Adrenal gland (tissue), 12 donors: ENCODE measurements around the gene COL4A1. TPM values are rescaled to one million over a fixed set of nuclear protein-coding genes. Genes with fewer than 3 reads are reported as not detected.

Source experiments
- DNase-seq, 7 donors: peaks; one replicate each; pipeline ENCODE4 v3.0.0-alpha.2; 2019 to 2020
- H3K27ac ChIP-seq, 5 donors: fragments of 200-600 bp; sonication (generic) in 4 of 5; 1 replicate in 3 of 5; 2 replicates in 2 of 5; pipeline versions ENCODE4 v1.5.1 to v1.8.0; 2016 to 2020; ENCODE audit warnings: mild to moderate bottlenecking in 1 of 5
- H3K27me3 ChIP-seq: fragments of 200-600 bp; 2 replicates; pipeline ENCODE4 v1.8.0; 2021
- H3K36me3 ChIP-seq, 2 donors: fragments of 200-600 bp; replicated peaks in 1 of 2; 1 replicate in 1 of 2; 2 replicates in 1 of 2; pipeline versions ENCODE4 v1.5.1 to v1.8.0; 2018 to 2022
- H3K4me1 ChIP-seq, 2 donors: fragments of 200-600 bp; replicated peaks in 1 of 2; 1 replicate in 1 of 2; 2 replicates in 1 of 2; pipeline versions ENCODE4 v1.5.1 to v1.8.0; 2018 to 2021
- H3K4me3 ChIP-seq, 4 donors: fragments of 200-600 bp; sonication (generic) in 3 of 4; one replicate each; pipeline ENCODE4 v1.5.1; 2016 to 2018
- H3K9me3 ChIP-seq, 3 donors: fragments of 200-600 bp; sonication (generic) in 1 of 3; replicated peaks in 1 of 3; 1 replicate in 2 of 3; 2 replicates in 1 of 3; pipeline versions ENCODE4 v1.5.1 to v1.8.0; 2016 to 2021
- POLR2A ChIP-seq, 2 donors: fragments of 450-650 bp; IDR thresholded peaks; one replicate each; pipeline ENCODE4 v1.6.1; 2017; ENCODE audit warnings: antibody characterized with exemption in 2 of 2, mild to moderate bottlenecking in 2 of 2, moderate library complexity in 1 of 2
- WGBS, 4 donors: extraction: QIAGEN DNeasy Blood & Tissue Kit in 2 of 4; methylation state at CpG; one replicate each; pipeline versions ENCODE4 v1.1.5 to v1.1.7; 2013 to 2017; 5-methylcytosine and 5-hydroxymethylcytosine counted together
- intact Hi-C, 2 donors: fragments of 100-400 bp; cut with DNase I; formaldehyde crosslinking; loops; one replicate each; pipeline versions ENCODE4 v1.14.1 to v1.15.0; 2022 to 2023
- polyA plus RNA-seq, 3 donors: library from polyadenylated mRNA; stranded (reverse); fragments of 200-250 nt in 2 of 3; fragments of 350-450 nt in 1 of 3; fragmentation: Illumina TruSeq in 1 of 3; extraction: RNeasy Lipid Tissue Mini Kit (QIAGEN cat#74804) in 1 of 3; gene quantifications; one replicate each; pipeline ENCODE4 v1.2.3, GENCODE V29; 2013 to 2014
- total RNA-seq, 9 donors: library from RNA; depleted of rRNA in 4 of 9; stranded (reverse); fragments of >200 nt in 4 of 9; fragments of 120-200 nt in 1 of 9; fragmentation: NEBNext Ultra II Directional in 1 of 9; extraction: Animal tissue kit (Norgen Biotek cat#: 25700) in 1 of 9; gene quantifications; one replicate each; pipeline versions ENCODE4 v1.1.0 to v1.2.4, GENCODE V29; 2013 to 2023
- TF ChIP-seq, protein P1 (sequence below), 6 experiments: fragments of 450-650 bp in 4 of 6; fragments of 200-600 bp in 2 of 6; sonication (generic) in 1 of 6; IDR thresholded peaks; 1 replicate in 5 of 6; 2 replicates in 1 of 6; pipeline versions ENCODE4 v1.5.1 to v1.8.0; 2016 to 2021; ENCODE audit warnings: antibody characterized with exemption in 6 of 6, mild to moderate bottlenecking in 2 of 6, moderate library complexity in 1 of 6
- donor health status: healthy with polysubstance abuse.
- donor health status: Bipolar disorder and iron deficiency.
- donor health status: DM: yes; HTN: yes; CAD: no.
- donor health status: DM: no; HTN: no; CAD: no.
- donor health status: DM: no; HTN: no; CAD: no.
- donor health status: DM: yes; HTN: yes; CAD: no.

The COL4A1 gene
- total and polyA plus RNA-seq, 12 donors: 62.4 to 364 (median 183) TPM

DNA sequence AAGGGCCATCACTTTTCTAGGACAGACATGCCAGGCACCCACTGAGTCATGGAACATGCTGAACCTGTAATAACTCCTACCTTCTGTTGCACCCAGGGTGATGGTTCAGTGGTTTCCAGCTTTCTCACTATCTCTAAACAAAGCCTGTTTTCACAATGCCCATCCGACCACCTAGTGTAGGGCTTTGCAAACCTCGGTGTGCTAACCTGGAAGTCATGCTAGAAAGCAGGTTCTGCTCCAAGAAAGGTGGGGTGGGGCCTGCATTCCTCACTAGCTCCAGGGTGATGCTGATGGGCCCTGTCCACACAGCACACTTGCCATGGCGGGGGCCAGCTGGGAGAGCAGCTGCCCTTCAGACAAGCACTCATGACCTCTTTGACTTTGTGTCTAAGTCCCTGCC is 43.6 kb upstream of the COL4A1 start:
- no peak overlapping the region for H3K27ac ChIP-seq
- intact Hi-C loops: no loop called here

DNA sequence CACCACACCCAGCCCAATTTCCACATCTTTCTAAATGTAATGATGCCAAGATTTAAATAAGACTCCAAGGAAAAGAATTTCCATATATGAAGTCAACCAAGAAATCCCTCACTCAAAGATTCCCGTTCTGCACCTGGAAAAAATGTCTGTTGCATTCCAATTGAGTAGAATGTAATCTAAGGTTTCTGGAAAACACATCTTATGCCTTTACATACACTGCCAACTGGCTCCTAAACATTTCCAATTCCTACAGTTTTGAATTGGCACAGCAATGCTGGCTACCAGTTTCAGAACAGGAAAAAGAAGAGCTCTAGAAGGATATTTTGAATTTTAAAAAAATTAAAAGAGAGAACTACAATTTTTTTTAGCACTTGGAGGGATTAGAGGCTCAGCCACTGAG is 43.1 kb upstream of the COL4A1 start:
- H3K4me1 ChIP-seq: peaks cover 0 to 23% of the 10 kb centered on the region in 2 donors

More for the DNA sequence above, 43.6 kb upstream of the COL4A1 start:
- Histone ChIP-seq H3K9me3 (no peaks in the 10 kb centered on the region), H3K4me1 (peaks cover 0 to 23% of the 10 kb centered on the region in 2 donors), H3K36me3 (no peaks in the 10 kb centered on the region), H3K27me3 (no peaks in the 10 kb centered on the region), H3K4me3 (no peak overlapping the region)
- TF ChIP-seq, protein P1, sequence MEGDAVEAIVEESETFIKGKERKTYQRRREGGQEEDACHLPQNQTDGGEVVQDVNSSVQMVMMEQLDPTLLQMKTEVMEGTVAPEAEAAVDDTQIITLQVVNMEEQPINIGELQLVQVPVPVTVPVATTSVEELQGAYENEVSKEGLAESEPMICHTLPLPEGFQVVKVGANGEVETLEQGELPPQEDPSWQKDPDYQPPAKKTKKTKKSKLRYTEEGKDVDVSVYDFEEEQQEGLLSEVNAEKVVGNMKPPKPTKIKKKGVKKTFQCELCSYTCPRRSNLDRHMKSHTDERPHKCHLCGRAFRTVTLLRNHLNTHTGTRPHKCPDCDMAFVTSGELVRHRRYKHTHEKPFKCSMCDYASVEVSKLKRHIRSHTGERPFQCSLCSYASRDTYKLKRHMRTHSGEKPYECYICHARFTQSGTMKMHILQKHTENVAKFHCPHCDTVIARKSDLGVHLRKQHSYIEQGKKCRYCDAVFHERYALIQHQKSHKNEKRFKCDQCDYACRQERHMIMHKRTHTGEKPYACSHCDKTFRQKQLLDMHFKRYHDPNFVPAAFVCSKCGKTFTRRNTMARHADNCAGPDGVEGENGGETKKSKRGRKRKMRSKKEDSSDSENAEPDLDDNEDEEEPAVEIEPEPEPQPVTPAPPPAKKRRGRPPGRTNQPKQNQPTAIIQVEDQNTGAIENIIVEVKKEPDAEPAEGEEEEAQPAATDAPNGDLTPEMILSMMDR (IDR thresholded peaks at IDR 0.05): no peak
- no peak for TF ChIP-seq POLR2A (IDR thresholded peaks at IDR 0.05)
- 83 to 93% (median 91%) methylated on average over 3 of the region's 3 CpGs for WGBS, 4 donors
- no peak for DNase-seq

DNA sequence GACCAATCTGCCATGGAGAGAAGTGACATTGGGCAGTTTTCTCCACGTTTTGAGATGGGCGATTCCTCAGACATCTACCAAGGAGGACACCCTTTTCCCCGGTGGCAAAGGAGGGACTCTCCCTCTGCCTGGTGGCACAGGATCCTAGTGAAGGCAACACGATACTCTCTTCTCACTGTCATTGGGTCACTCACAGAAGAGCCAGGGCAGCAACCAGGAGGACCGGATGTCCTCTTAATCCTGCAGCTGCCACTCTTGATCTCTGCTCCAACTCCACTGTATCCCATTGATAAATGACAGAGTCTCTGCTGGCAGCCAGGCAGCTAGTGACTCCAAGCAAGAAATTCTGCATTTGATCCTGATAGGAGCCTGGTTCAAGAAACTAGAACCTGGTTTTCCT is 42.3 kb upstream of the COL4A1 start:
- H3K4me3 ChIP-seq: no peak overlapping the region
- no peaks in the 10 kb centered on the region for H3K36me3 ChIP-seq
- intact Hi-C loops: no loop called here
- no peaks in the 10 kb centered on the region for H3K9me3 ChIP-seq
- H3K27ac ChIP-seq: peak overlapping the region in 1 of 5 donors; percentile 0
- H3K27me3 ChIP-seq: no peaks in the 10 kb centered on the region
- DNase-seq: no peak
- 67 to 86% (median 81%) methylated on average over 5 of the region's 5 CpGs for WGBS, 4 donors
- peaks cover 0 to 23% of the 10 kb centered on the region in 2 donors for H3K4me1 ChIP-seq
- TF ChIP-seq POLR2A (IDR thresholded peaks at IDR 0.05): no peak
- TF ChIP-seq, protein P1 (IDR thresholded peaks at IDR 0.05): no peak

More for the DNA sequence above, 43.1 kb upstream of the COL4A1 start:
- Histone ChIP-seq H3K4me3 (no peak overlapping the region), H3K9me3 (no peaks in the 10 kb centered on the region), H3K36me3 (no peaks in the 10 kb centered on the region), H3K27me3 (no peaks in the 10 kb centered on the region), H3K27ac (no peak overlapping the region)
- no peak for DNase-seq
- no peak for TF ChIP-seq POLR2A (IDR thresholded peaks at IDR 0.05)
- TF ChIP-seq, protein P1 (IDR thresholded peaks at IDR 0.05): no peak
- intact Hi-C loops: no loop called here
- 90 to 96% (median 95%) methylated on average over 1 of the region's 1 CpG for WGBS, 4 donors

DNA sequence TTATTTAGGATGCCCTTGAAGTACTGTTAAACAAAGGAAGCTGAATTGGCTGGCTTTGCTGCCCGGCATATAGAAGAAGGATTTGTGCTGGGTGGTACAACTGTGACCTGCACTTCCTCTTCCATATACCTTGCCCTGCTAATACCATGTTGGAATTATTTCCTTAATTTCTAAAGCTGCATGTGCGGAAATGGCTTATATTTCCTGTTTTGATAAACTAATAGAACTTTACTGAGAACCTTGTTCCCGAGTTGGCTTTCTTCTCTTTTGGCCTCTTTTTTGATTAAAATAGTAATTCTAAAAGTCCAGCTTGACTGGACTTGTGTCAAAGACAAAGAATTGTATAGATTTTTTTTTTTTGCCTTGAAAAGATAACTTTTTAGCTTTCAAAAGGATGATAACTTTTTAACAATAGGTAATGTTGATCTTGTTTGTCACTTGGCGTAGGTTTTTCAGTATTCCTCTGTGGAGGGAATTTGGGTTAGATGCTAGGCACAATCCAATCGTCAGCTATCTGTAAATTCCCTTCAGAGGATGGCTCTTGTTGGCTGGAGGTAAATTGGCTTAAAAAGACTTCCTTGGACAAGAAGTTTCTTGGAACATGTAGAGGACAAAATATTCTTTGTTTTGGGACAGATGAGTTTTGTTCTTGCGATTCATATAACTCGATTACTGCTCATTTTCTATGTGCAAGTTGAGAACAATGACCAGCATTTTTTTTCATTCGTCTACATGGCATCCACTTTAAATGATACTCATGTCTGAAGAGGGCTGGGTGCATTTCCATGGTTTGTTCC is 41.5 kb upstream of the COL4A1 start:
- no peak for TF ChIP-seq POLR2A (IDR thresholded peaks at IDR 0.05)
- TF ChIP-seq, protein P1 (IDR thresholded peaks at IDR 0.05): no peak
- WGBS, 4 donors: 63 to 76% (median 74%) methylated on average over 8 of the region's 8 CpGs
- H3K4me1 ChIP-seq: peaks cover 0 to 23% of the 10 kb centered on the region in 2 donors
- H3K9me3 ChIP-seq: no peaks in the 10 kb centered on the region
- no peak overlapping the region for H3K4me3 ChIP-seq
- no peaks in the 10 kb centered on the region for H3K27me3 ChIP-seq
- no peaks in the 10 kb centered on the region for H3K36me3 ChIP-seq
- no peak for DNase-seq
- intact Hi-C loops: no loop called here
- peak overlapping the region in 2 of 5 donors; percentile 38 to 80 for H3K27ac ChIP-seq
